GM19099 (cell line): ENCODE measurements around the gene CDX1.

Source experiments
- POLR2A ChIP-seq: IDR thresholded peaks from 3 replicates; pipeline ENCODE4 v1.6.1; 2011; ENCODE audit warnings: low read depth; ENCODE audit not compliant: insufficient read length; ENCODE audit errors: extremely low read depth

CDX1 gene

DNA sequence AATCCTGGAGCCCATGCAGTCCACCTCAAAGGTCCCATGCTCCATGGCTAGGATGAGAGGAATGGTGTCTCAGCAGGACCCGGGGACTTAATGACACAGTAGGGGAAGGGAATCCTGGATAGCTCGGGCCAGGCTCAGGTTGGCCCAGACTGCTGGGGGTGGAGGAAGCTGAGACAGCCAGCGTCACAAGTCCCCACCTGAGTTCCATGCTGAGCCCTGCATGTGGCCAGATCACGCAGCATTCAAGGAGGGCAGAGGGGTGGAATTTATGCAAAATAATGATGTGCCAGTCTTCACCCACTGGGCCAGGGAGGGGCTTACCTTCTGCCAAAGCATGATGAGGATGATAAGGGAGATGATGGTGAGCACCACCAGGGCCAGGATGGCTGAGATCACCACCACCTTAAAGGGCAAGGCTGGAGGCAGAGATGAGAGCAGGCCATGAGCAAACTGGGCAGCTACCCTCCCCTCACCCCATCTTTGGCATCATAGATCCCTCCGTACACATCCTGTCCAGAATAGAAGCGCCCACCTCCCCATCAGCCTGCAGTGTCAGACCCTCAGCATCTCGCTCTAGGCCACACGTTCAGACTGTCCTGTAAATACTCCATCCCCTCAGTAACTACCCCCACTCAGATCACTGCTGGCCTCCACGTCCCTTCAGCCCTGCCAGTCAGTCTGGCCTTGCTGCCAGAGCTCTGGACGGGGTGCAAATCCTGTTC lies 40.2 kb upstream of the CDX1 start:
- TF ChIP-seq POLR2A: no peak

- no peak for TF ChIP-seq POLR2A
Measured at GRCh38 chr5:150126921-150127265, 39.7 kb upstream of the CDX1 start.

GRCh38 chr5:150129454-150129812 lies 37.1 kb upstream of the CDX1 start:
- TF ChIP-seq POLR2A: no peak

GRCh38 chr5:150129813-150130492 lies 36.6 kb upstream of the CDX1 start:
- no peak for TF ChIP-seq POLR2A

- TF ChIP-seq POLR2A: no peak
Measured at GRCh38 chr5:150130493-150130922, 36.1 kb upstream of the CDX1 start.

GRCh38 chr5:150131461-150131860 lies 35.1 kb upstream of the CDX1 start:
- no peak for TF ChIP-seq POLR2A

DNA sequence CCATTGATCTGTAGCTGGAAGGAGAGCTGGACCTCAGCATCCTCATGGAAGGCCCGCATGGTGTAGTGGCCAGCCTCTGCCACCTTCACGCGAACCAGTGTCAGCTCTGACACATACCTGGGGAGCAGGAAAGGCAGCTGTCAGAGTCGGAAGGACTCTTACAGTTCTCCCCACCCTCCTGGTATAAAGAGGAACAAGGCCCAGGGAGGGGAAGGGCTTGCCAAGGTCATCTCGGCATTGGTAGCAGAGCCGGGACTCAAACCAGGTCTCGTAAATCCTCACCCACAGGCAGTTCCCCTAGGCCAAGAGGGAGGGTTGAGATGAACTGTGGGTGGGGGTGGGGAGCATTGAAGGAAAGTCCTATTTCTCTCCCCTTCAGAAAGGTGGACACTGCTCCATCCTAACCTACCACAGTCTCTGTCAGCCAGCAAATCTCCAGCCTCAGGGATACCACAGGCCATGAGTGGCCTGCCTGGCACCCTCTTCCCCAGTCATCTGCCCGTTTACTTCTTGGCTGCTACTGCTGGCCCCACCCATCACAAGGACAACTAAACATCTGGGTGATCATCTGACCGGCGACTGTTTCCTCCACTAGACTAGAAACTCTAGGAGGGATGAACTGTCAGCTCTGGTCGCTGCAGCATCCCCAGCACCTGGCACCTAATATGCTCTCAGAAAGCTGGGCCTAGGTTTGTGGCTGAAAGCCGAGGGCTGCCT lies 34.4 kb upstream of the CDX1 start:
- TF ChIP-seq POLR2A: no peak

DNA sequence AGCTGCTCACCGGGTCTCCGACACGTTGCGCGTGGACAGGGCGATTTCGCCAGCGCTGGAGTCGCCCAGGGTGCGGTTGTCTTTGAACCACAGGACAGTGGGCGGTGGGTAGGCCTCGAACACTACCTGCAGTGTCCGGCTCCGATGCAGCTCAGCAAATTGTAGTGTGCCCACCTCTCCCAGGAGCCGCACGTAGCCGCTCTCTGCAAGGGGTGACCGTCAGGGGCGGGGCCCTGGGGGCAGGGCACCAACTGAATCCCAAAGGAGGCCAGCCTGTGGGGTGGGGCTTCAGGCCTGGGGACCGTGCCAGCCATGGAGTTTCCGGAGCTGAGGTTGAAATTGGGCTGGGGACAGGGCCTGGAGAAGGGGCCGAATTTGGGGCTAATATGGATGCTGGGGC lies 33.8 kb upstream of the CDX1 start:
- TF ChIP-seq POLR2A: no peak

DNA sequence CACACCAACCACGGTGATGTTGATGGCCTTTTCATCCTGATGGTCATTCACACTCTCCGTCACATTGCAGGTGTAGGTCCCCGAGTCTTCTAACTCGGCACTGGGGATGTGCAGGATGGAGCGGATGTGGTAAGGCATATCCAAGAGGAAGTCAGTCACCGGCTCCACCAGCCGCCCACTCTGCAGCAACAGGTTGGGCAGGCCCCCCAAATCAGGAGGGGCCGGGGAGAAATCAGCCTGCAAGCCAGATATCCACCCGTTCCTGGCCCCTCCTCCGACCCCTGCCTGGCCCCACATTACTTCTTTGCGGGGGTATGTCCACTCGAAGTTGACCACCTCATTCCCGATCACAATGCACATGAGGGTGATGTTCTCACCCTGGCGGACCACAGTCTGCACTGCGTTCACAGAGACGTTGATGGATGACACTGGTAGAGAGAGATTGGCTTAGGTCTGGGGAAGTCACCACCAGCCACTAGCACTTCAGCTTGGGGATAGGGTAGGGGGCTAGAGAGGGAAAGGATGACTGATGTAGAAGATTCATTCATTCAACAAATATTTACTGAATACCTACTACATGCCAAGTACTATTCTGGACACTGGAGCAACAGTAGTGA lies 32.9 kb upstream of the CDX1 start:
- no peak for TF ChIP-seq POLR2A

- TF ChIP-seq POLR2A: no peak
Measured at GRCh38 chr5:150134198-150134588, 32.4 kb upstream of the CDX1 start.

DNA sequence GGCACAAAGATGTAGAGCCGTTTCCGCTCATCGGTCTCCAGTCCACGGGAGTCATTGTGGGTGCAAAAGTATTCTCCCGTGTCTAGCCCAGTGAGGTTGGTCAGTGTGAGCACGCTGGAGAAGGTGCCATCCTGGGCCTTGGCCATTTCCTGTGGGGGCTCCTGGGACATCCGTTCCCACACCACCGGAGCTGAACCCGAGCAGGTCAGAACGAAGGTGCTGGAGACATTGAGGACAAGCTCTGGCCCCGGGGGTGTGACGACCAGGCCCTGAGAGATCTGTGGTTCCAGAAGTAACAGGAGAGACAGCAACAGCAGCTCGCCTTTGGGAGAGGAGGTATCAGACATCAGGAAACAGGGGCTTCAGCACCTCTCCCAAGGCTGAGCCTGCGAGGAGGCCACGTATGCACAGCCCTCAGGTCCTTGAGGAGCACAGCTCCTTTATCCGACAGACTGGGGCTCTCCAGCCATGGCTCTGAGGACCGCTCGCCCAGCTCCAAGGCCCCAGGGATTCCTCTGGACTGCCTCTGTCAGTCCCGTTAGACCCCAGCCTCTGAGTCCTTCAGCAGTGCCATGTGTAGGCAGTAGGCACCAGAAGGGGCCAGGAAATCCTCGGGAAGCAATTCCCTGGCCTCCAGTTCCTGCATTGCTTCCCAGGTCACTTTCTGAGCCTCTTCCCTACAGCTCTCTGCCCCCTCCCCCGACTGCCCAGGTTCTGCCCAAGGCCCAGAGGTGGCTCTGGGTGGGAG lies 30.8 kb upstream of the CDX1 start:
- TF ChIP-seq POLR2A: no peak

DNA sequence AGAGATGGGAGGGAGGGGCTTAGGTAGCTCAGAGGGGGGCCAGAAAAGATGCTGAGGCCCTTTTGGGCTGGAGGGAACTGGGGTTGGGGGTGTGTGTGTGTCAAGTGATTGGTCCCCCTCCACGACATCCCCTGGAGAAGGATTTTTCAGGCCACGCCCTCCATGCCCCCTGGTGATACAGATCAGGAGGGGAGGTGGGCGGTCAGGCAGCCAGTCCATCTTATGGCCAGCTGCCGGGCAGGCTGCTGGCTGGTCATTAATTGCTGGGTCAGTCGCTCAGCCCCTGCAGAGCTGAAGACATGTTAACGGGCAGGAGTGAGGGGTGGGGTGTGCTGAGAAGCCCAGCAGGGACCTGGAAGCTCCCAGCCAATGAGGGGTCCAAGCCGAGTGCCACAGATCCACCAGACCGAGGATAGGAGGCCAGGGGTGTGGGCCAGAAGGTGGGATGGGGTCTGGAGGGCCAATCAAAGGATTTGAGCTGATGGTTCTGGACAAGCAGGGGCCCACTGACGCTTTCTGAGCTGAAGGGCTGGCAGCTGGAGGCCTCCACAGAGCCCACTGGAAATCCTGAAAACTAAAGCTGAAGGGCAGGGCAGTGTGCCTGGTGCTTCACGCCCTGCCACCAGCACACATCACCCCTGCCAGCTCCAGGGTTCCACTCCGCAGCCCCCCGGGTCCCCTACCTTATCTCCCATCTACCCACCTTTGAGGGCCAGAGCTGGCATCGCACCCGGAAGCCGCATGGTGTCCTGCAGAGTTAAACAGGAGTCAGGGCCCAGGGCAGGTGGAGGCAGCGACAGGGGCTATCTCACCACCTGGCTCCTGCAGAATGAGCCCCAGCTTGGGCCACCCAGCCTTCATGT lies 30.0 kb upstream of the CDX1 start:
- TF ChIP-seq POLR2A: no peak

DNA sequence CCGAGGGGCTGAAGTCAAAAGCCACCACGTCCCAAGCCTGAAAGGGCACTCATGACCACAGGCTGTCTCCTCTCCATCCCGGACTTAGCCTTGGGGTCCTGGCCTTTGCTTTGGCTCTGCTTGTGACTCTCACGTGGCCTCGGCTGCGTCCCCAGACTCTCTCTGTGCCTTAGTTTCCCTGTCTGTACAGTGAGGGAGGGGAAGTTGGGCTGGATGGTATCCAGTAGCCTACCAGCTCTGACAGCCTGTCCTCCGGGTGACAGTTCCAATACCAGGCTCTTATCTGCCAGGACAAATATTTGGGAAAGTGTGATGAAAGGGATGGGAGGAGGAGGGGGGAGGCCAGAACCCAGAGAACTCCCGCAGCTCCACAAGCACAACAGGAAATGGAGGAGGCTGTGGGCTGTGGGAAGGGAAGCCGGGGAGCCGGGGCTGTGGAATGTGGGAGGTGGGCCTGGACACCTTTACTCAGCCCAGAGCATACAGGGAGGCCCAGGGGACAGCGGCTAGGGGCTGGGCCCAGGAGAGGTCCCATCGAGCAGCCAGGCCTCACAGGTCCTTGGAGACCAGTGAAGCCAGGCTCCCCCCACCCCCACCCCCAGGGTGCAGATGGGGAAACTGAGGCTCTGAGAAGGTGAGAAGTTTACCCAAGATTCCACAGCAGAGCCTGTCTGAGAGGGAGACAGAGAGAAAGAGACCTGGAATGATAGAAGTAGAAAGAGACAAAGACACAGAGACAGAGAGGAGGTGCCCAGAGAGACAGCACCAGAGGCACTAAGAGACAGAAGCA lies 29.2 kb upstream of the CDX1 start:
- no peak for TF ChIP-seq POLR2A

DNA sequence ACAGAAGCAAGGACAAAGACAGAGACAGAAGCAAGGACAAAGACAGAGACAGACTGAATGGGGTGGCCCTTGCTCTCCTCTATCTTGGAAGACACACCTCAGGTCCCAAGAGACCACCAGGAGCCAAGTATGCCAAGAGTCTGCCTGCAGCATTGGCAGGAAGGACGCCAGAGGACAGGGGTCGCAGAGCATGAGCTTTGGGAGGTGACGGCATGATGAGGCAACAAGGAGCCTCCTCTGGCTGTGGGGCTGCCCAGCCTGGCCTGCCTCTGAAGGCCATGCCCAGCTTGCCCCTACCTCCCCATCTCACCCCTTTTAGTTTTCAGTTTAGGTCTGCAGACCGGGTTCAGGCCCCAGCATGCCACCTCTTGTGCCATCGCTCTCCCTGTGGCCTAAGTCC lies 28.6 kb upstream of the CDX1 start:
- no peak for TF ChIP-seq POLR2A
